NCI-H82 (cell line): ENCODE data around the gene SRY.
"Not testable (repeated sequence)": the region's sequence is repeated elsewhere in the genome, so short reads cannot be mapped to it uniquely, and the experiment has no call there.

Experiments used
- DNase-seq: peaks from one replicate; lab custom pipeline; 2025; lab: John Stamatoyannopoulos, UW

SRY gene

DNA sequence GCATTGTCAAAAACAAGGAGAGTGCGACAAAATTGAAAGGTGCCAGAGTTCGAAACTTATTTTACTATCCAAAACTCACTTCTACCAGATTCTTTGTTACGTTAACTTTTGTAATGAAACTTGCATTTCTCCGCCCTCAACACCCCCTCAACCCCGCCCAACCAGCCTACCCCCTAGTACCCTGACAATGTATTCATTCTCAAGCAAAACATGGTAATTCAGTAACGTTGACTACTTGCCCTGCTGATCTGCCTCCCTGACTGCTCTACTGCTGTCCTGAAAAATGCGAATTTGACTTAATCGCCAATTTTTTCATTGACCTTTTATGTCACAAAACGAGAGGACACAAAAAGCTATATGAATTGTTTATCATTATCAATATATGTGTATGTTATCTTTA, at the start of gene SRY:
TSS of gene SRY (minus strand) at position 83 of the 400 bp plus-strand sequence. CDS start at position 4, 79 bp downstream.
- DNase-seq = no peak

DNA sequence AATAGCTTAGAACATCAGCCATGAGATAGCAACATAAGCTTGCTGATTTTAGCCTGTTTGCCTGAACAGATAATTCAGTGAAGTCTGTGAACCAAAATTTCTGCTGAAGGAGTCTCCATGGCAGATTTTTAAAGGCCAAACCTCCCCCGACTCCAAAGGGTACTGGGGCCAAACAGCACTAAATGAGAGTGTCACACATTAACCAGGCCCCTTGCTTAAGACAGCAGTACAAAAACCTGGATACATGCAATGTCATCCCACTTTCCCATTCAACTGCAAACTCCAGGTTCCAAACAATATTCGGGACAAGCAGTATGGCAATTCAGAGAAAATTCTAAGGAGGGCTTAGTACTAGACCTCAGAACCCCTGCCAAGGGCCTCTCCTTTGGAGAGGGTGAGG, 49.6 kb upstream of the SRY start:
- DNase-seq = no peak

DNA sequence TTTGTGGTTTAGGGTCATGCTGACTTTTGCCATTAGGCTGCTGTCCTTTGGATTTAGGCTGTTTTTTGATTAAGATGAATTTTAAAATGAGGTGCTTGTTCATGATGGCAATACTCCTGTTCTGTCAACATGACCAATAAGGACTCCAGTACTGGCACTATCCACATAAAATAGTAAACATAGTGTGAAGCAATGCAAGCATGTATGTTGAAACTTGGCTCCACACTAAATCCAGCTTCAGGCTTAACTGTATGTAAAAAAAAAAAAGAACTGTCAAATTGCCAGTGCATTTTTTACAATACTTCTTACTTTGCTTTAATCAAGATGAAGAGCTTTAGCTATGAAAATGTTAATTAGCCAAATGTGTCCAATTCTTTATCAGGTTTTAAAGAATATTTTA, 47.7 kb upstream of the SRY start:
- no peak for DNase-seq

DNA sequence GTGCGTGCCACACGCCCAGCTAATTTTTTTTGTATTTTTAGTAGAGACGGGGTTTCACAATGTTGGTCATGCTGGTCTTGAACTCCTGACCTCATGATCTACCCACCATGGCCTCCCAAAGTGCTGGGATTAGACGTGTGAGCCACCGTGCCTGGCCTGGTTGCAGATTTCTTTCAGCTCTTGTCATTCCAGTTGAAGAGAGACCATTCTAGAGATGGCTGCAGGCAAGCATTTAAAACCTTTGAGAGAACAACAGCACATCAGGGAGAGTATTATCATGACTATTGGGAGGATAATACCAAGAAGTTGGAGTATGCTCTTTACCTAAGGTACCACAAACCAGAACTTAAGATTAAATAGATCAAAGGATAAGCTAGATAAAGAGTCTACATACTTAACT, 41.0 kb upstream of the SRY start:
- DNase-seq = no peak

DNA sequence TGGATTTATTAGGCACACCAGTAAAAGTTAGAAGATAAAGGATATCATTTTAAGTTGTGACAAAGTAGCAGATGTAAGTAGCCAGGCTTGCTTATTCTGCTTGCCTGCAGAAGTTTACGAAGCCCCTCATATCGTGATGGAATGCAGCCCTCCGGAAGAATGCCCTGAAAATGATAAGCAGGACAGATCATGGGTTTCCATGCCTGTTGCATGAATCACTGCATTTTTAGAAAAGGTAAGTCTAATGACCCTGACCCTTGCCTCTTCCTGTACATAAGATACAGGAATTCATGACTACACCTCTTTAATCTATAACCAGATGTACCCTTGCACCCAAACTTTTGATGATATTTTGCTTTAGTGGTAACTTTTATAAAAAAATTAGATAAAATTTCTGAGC, 37.0 kb upstream of the SRY start:
- no peak for DNase-seq

DNA sequence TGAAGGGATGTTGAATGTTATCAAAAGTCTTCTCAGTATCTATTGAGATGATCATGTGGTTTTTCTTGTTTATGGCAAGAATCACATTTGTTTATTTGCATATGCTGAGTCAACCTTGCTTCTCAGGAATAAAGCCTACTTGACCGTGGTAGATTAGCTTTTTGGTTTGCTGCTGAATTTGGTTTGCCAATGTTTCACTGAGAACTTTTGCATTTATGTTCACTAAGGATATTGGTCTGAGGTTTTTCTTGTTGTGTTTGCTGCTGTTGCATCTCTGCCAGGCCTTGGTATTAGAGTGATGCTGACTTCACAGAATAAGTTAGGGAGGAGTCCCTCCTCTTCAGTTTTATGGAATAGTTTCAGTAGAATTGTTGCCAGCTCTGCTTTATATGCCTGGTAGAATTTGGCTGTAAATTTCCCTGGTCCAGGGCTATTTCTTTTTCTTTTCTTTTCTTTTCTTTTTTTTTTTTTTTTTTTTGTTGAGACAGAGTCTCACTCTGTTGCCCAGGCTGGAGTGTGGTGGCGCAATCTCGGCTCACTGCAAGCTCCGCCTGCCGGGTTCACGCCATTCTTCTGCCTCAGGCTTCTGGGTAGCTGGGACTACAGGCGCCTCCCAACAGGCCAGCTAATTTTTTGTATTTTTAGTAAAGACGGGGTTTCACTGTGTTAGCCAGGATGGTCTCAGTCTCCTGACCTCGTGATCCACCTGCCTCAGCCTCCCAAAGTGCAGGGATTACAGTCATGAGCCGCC, 29.8 kb upstream of the SRY start:
- not testable (repeated sequence) for DNase-seq

DNA sequence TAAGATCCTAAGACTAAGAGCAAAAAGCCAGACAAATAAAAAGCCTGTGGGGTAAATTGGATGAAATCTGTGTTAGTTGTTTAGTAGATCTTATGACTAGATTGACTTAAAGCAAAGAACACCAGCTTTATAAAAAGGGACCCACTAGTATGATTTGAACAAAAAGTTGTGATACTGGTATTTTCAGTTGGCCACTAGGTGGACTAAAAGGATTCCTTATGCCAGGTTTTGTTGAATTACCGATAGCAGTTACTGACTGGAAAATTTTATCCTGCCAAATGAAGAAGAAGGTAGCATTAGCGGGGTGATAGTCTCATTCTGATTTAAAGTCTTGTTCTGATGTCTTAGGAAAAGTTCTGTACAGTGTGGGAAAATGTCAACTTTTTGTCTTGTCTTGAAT, 12.8 kb upstream of the SRY start:
- no peak for DNase-seq

DNA sequence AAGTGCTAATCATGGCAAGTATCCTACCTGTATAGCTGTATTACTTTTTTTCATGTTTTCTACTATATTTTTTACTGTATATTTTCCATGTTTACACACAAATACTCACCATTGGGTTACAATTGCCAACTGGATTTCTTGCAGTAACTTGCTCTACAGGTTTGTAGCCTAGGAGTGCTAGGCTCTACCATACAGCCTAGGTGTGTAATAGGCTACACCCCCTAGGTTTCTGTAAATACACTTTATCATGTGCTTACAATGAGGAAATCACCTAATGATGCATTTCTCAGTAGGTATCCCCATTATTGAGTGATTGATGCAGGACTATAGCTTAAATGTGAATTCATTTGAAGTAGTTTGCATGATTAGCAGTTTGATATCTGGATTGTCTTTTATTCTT, 10.5 kb upstream of the SRY start:
- no peak for DNase-seq

DNA sequence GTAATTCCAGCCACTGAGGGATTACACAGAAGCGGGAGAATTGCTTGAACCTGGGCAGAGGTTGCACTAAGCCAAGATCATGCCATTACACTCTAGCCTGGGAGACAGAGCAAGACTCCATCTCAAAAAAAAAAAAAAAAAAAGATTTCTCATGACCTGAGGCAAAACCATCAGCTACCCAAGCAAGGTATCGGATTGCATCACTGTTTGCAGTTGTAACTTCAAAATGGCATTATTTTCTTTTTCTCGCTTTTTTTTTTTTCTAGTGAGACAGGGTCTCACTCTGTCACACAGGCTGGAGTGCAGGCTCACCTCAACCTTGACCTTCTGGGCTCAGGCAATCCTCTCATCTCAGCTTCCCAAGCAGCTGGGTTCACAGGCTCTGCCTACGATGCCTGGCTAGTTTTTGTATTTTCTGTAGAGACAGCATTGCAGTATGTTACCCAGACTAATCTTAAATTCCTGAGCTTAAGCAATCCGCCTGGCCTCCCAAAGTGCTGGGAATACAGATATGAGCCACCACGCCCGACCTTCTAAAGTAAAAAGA, 9.6 kb upstream of the SRY start:
- no peak for DNase-seq

DNA sequence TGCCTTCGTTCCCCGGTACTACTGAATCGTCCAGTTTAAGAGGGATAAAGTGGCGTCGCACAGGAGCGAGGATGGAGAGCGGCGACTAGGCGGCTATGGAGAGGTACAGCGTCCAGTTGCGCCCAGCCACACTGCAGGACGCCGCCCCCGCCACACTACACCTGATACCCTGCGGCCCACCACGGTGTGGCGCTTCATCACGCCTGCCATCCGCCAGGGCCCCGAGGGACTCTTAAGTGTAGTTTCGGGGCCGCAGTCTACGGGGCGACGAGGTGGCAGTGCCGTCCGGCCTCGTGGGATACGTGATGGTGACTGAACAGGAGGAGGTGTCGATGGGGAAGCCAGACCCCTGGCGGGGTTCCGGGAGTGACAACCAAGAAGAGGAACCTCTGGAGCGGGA, 2.3 kb upstream of the SRY start:
- DNase-seq = no peak

DNA sequence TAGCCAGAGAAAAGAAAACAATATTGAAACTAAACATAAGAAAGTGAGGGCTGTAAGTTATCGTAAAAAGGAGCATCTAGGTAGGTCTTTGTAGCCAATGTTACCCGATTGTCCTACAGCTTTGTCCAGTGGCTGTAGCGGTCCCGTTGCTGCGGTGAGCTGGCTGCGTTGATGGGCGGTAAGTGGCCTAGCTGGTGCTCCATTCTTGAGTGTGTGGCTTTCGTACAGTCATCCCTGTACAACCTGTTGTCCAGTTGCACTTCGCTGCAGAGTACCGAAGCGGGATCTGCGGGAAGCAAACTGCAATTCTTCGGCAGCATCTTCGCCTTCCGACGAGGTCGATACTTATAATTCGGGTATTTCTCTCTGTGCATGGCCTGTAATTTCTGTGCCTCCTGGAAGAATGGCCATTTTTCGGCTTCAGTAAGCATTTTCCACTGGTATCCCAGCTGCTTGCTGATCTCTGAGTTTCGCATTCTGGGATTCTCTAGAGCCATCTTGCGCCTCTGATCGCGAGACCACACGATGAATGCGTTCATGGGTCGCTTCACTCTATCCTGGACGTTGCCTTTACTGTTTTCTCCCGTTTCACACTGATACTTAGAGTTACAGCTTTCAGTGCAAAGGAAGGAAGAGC, 488 bp downstream of the SRY start:
- no peak for DNase-seq
